ENCODE results near the gene SEPTIN5. TPM values are rescaled to one million over a fixed set of nuclear protein-coding genes. Genes with fewer than 3 reads are reported as not detected.
"Not testable (repeated sequence)": the region's sequence is repeated elsewhere in the genome, so short reads cannot be mapped to it uniquely, and the experiment has no call there.

SEPTIN5 gene
- total RNA-seq, 1 donor from 2014 or later = 141 TPM

DNA sequence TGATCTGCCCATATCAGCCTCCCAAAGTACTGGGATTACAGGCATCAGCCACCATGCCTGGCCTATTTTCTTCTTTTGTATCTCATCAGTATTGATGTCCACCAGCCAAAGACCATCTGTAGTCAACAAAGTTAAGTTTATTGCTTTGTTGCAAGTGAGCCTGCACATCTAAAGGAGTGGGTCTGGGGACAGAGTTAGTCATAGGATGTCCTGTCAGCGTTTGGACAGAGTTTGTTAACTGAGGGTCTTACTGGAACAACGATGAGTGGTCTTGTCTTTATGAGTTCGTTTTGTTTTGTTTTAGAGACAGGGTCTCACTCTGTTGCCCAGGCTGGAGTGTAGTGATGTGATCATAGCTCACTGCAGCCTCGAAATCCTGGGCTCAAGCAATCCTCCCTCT is 40.6 kb upstream of the SEPTIN5 start:
- Histone ChIP-seq H3K4me1 (peaks cover 4% of the 10 kb centered on the region), H3K27me3 (ENCODE audit: low read depth) (peaks cover 15% of the 10 kb centered on the region), H3K4me3 (no peak overlapping the region), H3K9me3 (replicated peaks) (peaks cover 4% of the 10 kb centered on the region), H3K27ac (replicated peaks) (no peak overlapping the region), H3K36me3 (no peaks in the 10 kb centered on the region)
- intact Hi-C loops (cut with micrococcal nuclease) = no loop called here
- no peak for DNase-seq
- TF ChIP-seq, protein P1, sequence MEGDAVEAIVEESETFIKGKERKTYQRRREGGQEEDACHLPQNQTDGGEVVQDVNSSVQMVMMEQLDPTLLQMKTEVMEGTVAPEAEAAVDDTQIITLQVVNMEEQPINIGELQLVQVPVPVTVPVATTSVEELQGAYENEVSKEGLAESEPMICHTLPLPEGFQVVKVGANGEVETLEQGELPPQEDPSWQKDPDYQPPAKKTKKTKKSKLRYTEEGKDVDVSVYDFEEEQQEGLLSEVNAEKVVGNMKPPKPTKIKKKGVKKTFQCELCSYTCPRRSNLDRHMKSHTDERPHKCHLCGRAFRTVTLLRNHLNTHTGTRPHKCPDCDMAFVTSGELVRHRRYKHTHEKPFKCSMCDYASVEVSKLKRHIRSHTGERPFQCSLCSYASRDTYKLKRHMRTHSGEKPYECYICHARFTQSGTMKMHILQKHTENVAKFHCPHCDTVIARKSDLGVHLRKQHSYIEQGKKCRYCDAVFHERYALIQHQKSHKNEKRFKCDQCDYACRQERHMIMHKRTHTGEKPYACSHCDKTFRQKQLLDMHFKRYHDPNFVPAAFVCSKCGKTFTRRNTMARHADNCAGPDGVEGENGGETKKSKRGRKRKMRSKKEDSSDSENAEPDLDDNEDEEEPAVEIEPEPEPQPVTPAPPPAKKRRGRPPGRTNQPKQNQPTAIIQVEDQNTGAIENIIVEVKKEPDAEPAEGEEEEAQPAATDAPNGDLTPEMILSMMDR (IDR thresholded peaks at IDR 0.05; ENCODE audit: borderline replicate concordance) = no peak

DNA sequence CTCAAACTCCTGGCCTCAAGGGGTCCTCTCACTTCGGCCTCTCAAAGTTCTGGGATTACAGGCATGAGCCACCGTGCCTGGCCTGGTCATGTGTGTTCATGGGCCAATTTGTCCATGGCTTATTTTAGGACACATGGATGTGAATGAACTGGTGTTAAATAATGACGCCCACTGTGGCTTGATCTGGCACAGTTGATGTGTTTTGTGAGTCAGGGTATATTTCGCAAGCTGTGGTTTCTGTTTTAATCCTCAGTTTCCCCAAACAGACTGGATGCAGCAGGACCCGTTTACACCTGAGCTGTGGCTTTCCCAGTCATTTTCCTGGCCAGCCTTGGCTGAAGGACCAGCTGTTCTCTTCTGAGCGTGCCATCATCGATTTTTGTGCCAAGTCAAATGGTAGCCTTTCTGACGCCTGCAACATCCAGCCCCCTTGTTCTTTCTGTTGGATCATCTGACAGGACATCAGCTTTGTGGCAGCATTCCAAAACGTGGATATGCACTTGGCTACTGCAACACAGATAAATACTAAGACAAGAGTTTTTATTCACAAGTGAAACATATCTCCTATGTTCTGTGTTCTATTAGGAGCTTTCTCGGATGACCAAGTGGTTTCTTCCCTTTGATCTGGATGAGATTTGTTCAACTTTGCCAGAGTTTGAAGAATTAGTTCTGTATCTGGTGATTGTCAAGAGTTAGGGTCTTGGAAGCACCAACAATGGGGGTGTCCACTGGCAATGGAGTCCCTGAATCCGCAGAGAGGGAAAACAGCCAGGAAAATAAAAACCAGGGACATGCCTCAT is 40.0 kb upstream of the SEPTIN5 start:
- TF ChIP-seq, protein P1 (IDR thresholded peaks at IDR 0.05; ENCODE audit: borderline replicate concordance) = no peak
- intact Hi-C loops (cut with micrococcal nuclease) = no loop called here

DNA sequence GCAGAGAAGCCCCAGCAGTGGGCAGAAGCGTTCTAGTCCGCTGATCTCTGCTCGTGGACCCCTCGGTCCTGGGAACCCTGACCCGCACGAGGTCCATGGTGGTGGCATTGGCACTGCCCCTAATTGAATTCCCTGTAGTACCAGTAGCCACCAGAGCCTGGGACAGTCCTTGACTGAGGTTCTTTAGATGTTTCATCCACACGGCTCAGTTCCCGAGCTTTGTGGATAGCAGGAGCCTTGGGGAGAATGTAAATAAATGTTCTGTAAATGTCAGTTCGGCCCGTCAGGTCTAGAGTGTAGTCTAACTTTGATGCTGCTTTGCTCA is 39.4 kb upstream of the SEPTIN5 start:
- intact Hi-C loops (cut with micrococcal nuclease) = no loop called here
- H3K4me3 ChIP-seq = no peak overlapping the region

More for the DNA sequence above, 40.0 kb upstream of the SEPTIN5 start:
- DNase-seq = no peak
- Histone ChIP-seq H3K27ac (replicated peaks) (no peak overlapping the region), H3K27me3 (ENCODE audit: low read depth) (peaks cover 21% of the 10 kb centered on the region), H3K36me3 (no peaks in the 10 kb centered on the region), H3K4me1 (peaks cover 4% of the 10 kb centered on the region), H3K4me3 (no peak overlapping the region), H3K9me3 (replicated peaks) (peaks cover 4% of the 10 kb centered on the region)

DNA sequence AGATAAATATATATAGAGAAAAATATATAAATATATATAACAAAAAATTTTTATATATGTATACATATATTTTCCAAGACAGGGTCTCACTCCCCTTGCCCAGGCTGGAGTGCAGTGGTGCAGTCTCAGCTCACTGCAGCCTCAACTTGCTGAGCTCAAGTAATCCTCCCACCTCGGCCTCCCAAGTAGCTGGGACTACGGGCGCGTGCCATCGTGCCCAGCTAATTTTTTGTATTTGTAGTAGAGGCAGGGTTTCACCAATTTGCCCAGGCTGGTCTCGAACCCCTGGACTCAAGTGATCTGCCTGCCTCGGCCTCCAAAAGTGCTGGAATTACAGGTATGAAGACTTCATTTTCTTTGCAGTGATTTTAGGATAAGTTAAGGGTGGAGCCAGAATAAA is 38.9 kb upstream of the SEPTIN5 start:
- Histone ChIP-seq H3K9me3 (replicated peaks) (peaks cover 4% of the 10 kb centered on the region), H3K36me3 (no peaks in the 10 kb centered on the region), H3K27ac (replicated peaks) (no peak overlapping the region), H3K4me1 (no peaks in the 10 kb centered on the region), H3K27me3 (ENCODE audit: low read depth) (peaks cover 30% of the 10 kb centered on the region), H3K4me3 (no peak overlapping the region)
- no peak for DNase-seq
- TF ChIP-seq, protein P1 (IDR thresholded peaks at IDR 0.05; ENCODE audit: borderline replicate concordance) = no peak
- intact Hi-C loops (cut with micrococcal nuclease) = no loop called here

More for the DNA sequence above, 39.4 kb upstream of the SEPTIN5 start:
- Histone ChIP-seq H3K27ac (replicated peaks) (no peak overlapping the region), H3K27me3 (ENCODE audit: low read depth) (peaks cover 24% of the 10 kb centered on the region), H3K4me1 (peaks cover 4% of the 10 kb centered on the region), H3K36me3 (no peaks in the 10 kb centered on the region), H3K9me3 (replicated peaks) (peaks cover 4% of the 10 kb centered on the region)
- no peak for DNase-seq
- TF ChIP-seq, protein P1 (IDR thresholded peaks at IDR 0.05; ENCODE audit: borderline replicate concordance) = no peak

DNA sequence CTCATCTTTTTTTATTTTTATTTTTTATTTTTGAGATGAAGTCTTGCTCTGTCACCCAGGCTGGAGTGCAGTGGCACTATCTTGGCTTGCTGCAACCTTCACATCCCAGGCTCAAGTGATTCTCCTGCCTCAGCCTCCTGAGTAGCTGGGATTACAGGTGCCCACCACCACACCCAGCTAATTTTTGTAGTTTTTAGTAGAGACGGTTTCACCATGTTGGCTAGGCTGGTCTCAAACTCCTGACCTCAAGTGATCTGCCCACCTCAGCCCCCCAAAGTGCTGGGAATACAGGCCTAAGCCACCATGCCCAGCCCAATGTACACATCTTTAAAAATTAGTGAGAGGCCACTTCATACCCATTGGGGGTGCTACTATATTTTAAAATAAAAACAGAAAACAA is 37.9 kb upstream of the SEPTIN5 start:
- H3K9me3 ChIP-seq (replicated peaks); H3K4me3 ChIP-seq; H3K4me1 ChIP-seq; H3K27ac ChIP-seq (replicated peaks); intact Hi-C loops (cut with micrococcal nuclease); H3K36me3 ChIP-seq; DNase-seq: not testable (repeated sequence)
- H3K27me3 ChIP-seq (ENCODE audit: low read depth) = peaks cover 39% of the 10 kb centered on the region

DNA sequence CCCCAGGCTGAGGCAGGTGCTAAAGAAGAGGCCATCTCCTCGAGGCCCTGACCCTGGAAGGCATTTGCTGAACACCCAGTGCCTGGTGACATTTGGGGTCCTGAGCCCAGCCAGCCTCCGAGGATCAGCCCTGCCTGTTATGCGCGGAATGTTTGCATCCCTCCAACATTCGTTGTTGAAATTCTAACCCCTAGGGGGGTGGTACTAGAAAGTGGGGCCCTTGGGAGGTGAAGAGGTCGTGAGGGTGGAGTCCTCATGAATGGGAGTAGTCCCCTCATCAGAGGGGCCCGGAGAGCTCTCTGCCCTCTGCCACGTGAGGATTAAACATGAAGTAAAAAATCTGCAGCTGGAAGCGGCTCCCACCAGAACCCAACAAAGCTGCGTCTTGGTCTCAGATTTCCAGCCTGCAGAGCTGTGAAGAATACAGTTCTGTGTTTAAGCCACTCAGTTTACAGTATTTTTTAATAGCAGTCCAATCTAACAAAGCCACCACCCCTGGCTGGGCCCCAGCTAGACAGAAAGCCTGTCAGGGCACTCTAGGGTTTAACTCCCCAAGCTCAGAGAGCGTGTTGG is 35.3 kb upstream of the SEPTIN5 start:
- Histone ChIP-seq H3K36me3 (no peaks in the 10 kb centered on the region), H3K27me3 (ENCODE audit: low read depth) (peaks cover 54% of the 10 kb centered on the region), H3K4me1 (no peaks in the 10 kb centered on the region), H3K9me3 (replicated peaks) (no peaks in the 10 kb centered on the region), H3K27ac (replicated peaks) (no peak overlapping the region), H3K4me3 (no peak overlapping the region)
- TF ChIP-seq, protein P1 (IDR thresholded peaks at IDR 0.05; ENCODE audit: borderline replicate concordance) = no peak
- intact Hi-C loops (cut with micrococcal nuclease) = no loop called here
- DNase-seq = no peak
